K562 (cell line): ENCODE data around the gene VRK2. TPM values are rescaled to one million over a fixed set of nuclear protein-coding genes. Genes with fewer than 3 reads are reported as not detected.

ENCODE experiments used
- CBX3 ChIP-seq, 2 experiments: IDR thresholded peaks; 1 replicate in 1 of 2; 2 replicates in 1 of 2; pipeline ENCODE4 v1.6.1; 2012; ENCODE audit warnings: inconsistent platforms in 2 of 2, low read length in 2 of 2, borderline replicate concordance in 1 of 2, control low read depth in 1 of 2
- CLOCK ChIP-seq: fragments of 250-450 bp; sonication (Bioruptor Pico); IDR thresholded peaks from 2 replicates; pipeline ENCODE4 v1.4.0; 2020; ENCODE audit warnings: mild to moderate bottlenecking, moderate library complexity, borderline replicate concordance
- E2F3 ChIP-seq: fragments of 250-450 bp; sonication (Bioruptor Pico); IDR thresholded peaks from 2 replicates; pipeline ENCODE4 v1.4.0; 2020; ENCODE audit warnings: mild to moderate bottlenecking
- HINFP ChIP-seq: fragments of 450-650 bp; conservative IDR thresholded peaks from 2 replicates; pipeline ENCODE4 v1.6.1; 2016; ENCODE audit warnings: missing genetic modification characterization, low read depth, mild to moderate bottlenecking, control low read depth, missing compliant biosample characterization
- NCOA6 ChIP-seq: fragments of 450-650 bp; IDR thresholded peaks from 2 replicates; pipeline ENCODE4 v1.6.1; 2017; ENCODE audit warnings: mild to moderate bottlenecking
- RAD21 ChIP-seq, 2 experiments: fragments of 250-450 bp in 1 of 2; fragments of 450-650 bp in 1 of 2; sonication (Bioruptor Pico) in 1 of 2; formaldehyde crosslinking in 1 of 2; IDR thresholded peaks in 1 of 2; conservative IDR thresholded peaks in 1 of 2; 2 replicates each; pipeline versions ENCODE4 v1.4.0 to v1.8.0; 2020 to 2022; ENCODE audit warnings: mild to moderate bottlenecking in 2 of 2, moderate library complexity in 1 of 2
- RCOR1 ChIP-seq, 2 experiments: IDR thresholded peaks; 2 replicates each; pipeline ENCODE4 v1.6.1; 2012; ENCODE audit warnings: low read depth in 2 of 2, low read length in 2 of 2, borderline replicate concordance in 1 of 2, improper control_type of control experiment in 1 of 2
- SIN3B ChIP-seq: fragments of 450-650 bp; IDR thresholded peaks from 2 replicates; pipeline ENCODE4 v1.6.1; 2017; ENCODE audit warnings: low read depth, mild to moderate bottlenecking, moderate library complexity
- TCFL5 ChIP-seq: fragments of 250-450 bp; sonication (Bioruptor Pico); conservative IDR thresholded peaks from 2 replicates; pipeline ENCODE4 v1.6.1; 2021; ENCODE audit warnings: mild to moderate bottlenecking, moderate library complexity, matching md5 sums
- XRCC4 ChIP-seq: IDR thresholded peaks from one replicate; pipeline ENCODE4 v1.6.1; 2011; ENCODE audit not compliant: insufficient read depth, insufficient read length; ENCODE audit errors: extremely low read depth
- ZNF668 ChIP-seq: fragments of 250-450 bp; sonication (Bioruptor Pico); IDR thresholded peaks from 2 replicates; pipeline ENCODE4 v1.8.0; 2022; ENCODE audit warnings: mild to moderate bottlenecking, inconsistent platforms
- ZNF764 ChIP-seq: fragments of 250-450 bp; sonication (Bioruptor Pico); IDR thresholded peaks from 2 replicates; pipeline ENCODE4 v1.4.0; 2020; ENCODE audit warnings: low read depth, mild to moderate bottlenecking, moderate library complexity
- polyA plus RNA-seq, 8 experiments: library from polyadenylated mRNA; depleted of rRNA in 4 of 8; stranded (reverse) in 5 of 8; unstranded in 3 of 8; fragments of >200 nt; fragmentation: Nextera tagmentation in 2 of 8; fragmentation: Illumina TruSeq in 1 of 8; extraction: Ambion mirVana in 2 of 8; extraction: Trizol in 1 of 8; gene quantifications; 2 replicates each; pipeline versions ENCODE4 v1.2.1 to v1.2.3, GENCODE V29; 2011 to 2014; ENCODE audit warnings: inconsistent platforms in 1 of 8, missing spikeins in 1 of 8
- total RNA-seq, 7 experiments: library from RNA; depleted of rRNA in 6 of 7; stranded (reverse); fragments of >200 nt in 6 of 7; fragmentation: Illumina TruSeq in 2 of 7; extraction: Trizol in 2 of 7; gene quantifications; 2 replicates each; pipeline versions ENCODE4 v1.2.1 to v1.2.3, GENCODE V29; 2011 to 2021; ENCODE audit warnings: low replicate concordance in 1 of 7
- TF ChIP-seq, protein P1 (sequence below): sonication (generic); formaldehyde crosslinking; IDR thresholded peaks from 2 replicates; pipeline ENCODE4 v1.8.0; 2022; ENCODE audit warnings: mild to moderate bottlenecking, missing genetic modification reagents, borderline replicate concordance
- TF ChIP-seq, protein P2 (sequence below): sonication (generic); formaldehyde crosslinking; IDR thresholded peaks from 2 replicates; pipeline ENCODE4 v1.4.0; 2020; ENCODE audit warnings: mild to moderate bottlenecking, missing genetic modification reagents
- TF ChIP-seq, protein P3 (sequence below), 2 experiments: fragments of 250-450 bp in 1 of 2; fragments of 450-650 bp in 1 of 2; sonication (Bioruptor Pico) in 1 of 2; IDR thresholded peaks; 2 replicates each; pipeline versions ENCODE4 v1.6.1 to v1.8.0; 2016 to 2021; ENCODE audit warnings: mild to moderate bottlenecking in 2 of 2, moderate library complexity in 2 of 2, missing compliant biosample characterization in 1 of 2, missing genetic modification characterization in 1 of 2

Gene VRK2
- total and polyA plus RNA-seq, 9 of the 15 experiments (the other 6 are each of a cell fraction or from before 2014, with no cell fraction given) = 22.6 to 49.2 (median 36.2) TPM

- no peak for TF ChIP-seq SIN3B
- TF ChIP-seq XRCC4 = no peak
- no peak for TF ChIP-seq TCFL5 (CRISPR knock-in tag)
- peak in 1 of 2 experiments; percentile 17; a peak in 1 of 3 replicates for TF ChIP-seq CBX3 (IDR thresholded peaks at IDR 0.05; ENCODE audit: borderline replicate concordance in 1 of 2, low read length in 2 of 2)
- TF ChIP-seq RAD21 (CRISPR knock-in tag; conservative IDR thresholded peaks at IDR 0.05 in 1 of 2, IDR thresholded peaks at IDR 0.05 in 1 of 2) = no peak
- TF ChIP-seq HINFP = no peak
- TF ChIP-seq CLOCK (CRISPR knock-in tag) = no peak
- TF ChIP-seq, protein P1, sequence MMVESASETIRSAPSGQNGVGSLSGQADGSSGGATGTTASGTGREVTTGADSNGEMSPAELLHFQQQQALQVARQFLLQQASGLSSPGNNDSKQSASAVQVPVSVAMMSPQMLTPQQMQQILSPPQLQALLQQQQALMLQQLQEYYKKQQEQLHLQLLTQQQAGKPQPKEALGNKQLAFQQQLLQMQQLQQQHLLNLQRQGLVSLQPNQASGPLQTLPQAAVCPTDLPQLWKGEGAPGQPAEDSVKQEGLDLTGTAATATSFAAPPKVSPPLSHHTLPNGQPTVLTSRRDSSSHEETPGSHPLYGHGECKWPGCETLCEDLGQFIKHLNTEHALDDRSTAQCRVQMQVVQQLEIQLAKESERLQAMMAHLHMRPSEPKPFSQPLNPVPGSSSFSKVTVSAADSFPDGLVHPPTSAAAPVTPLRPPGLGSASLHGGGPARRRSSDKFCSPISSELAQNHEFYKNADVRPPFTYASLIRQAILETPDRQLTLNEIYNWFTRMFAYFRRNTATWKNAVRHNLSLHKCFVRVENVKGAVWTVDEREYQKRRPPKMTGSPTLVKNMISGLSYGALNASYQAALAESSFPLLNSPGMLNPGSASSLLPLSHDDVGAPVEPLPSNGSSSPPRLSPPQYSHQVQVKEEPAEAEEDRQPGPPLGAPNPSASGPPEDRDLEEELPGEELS = no peak
- TF ChIP-seq, protein P2, sequence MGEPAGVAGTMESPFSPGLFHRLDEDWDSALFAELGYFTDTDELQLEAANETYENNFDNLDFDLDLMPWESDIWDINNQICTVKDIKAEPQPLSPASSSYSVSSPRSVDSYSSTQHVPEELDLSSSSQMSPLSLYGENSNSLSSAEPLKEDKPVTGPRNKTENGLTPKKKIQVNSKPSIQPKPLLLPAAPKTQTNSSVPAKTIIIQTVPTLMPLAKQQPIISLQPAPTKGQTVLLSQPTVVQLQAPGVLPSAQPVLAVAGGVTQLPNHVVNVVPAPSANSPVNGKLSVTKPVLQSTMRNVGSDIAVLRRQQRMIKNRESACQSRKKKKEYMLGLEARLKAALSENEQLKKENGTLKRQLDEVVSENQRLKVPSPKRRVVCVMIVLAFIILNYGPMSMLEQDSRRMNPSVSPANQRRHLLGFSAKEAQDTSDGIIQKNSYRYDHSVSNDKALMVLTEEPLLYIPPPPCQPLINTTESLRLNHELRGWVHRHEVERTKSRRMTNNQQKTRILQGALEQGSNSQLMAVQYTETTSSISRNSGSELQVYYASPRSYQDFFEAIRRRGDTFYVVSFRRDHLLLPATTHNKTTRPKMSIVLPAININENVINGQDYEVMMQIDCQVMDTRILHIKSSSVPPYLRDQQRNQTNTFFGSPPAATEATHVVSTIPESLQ (CRISPR knock-in tag) = 0 out of 2 replicates have a peak, but pooled peaks have one; percentile 23
- no peak for TF ChIP-seq ZNF668 (CRISPR knock-in tag)
- peak; percentile 74 for TF ChIP-seq NCOA6
- TF ChIP-seq ZNF764 (CRISPR knock-in tag) = no peak
- TF ChIP-seq E2F3 (CRISPR knock-in tag) = peak; percentile 71
- peak in 1 of 2 experiments; percentile 60; a peak in 2 of 4 replicates for TF ChIP-seq RCOR1 (IDR thresholded peaks at IDR 0.05; ENCODE audit: borderline replicate concordance in 1 of 2, low read depth in 2 of 2, low read length in 2 of 2)
- TF ChIP-seq, protein P3, sequence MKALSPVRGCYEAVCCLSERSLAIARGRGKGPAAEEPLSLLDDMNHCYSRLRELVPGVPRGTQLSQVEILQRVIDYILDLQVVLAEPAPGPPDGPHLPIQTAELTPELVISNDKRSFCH (CRISPR knock-in tag; IDR thresholded peaks at IDR 0.05) = no peak
- TF ChIP-seq, protein P3 (tag; IDR thresholded peaks at IDR 0.05) = peak; percentile 49
Measured at GRCh38 chr2:58046585-58047372, at the start of gene VRK2 (continued).
